Stomach (tissue), 9 donors: ENCODE data around the gene CPT1B. TPM values are rescaled to one million over a fixed set of nuclear protein-coding genes. Genes with fewer than 3 reads are reported as not detected.

Experiments used
- DNase-seq, 2 donors: peaks; one replicate each; pipeline versions ENCODE4 v3.0.0 to v3.0.0-alpha.2; 2013 to 2019
- H3K27ac ChIP-seq, 5 donors: fragments of 200-600 bp in 4 of 5; sonication (generic) in 4 of 5; one replicate each; pipeline ENCODE4 v1.5.1; 2013 to 2019; ENCODE audit warnings: mild to moderate bottlenecking in 1 of 5, moderate library complexity in 1 of 5
- H3K27me3 ChIP-seq, 3 donors: fragments of 200-600 bp; sonication (generic); one replicate each; pipeline ENCODE4 v1.5.1; 2017 to 2019; ENCODE audit warnings: mixed run types in 1 of 3
- H3K36me3 ChIP-seq, 4 donors: fragments of 200-600 bp; sonication (generic); 1 replicate in 3 of 4; 2 replicates in 1 of 4; pipeline ENCODE4 v1.5.1; 2016 to 2019
- H3K4me1 ChIP-seq, 4 donors: fragments of 200-600 bp; sonication (generic); one replicate each; pipeline ENCODE4 v1.5.1; 2016 to 2019
- H3K4me3 ChIP-seq, 4 donors: fragments of 200-600 bp; sonication (generic) in 3 of 4; one replicate each; pipeline ENCODE4 v1.5.1; 2016 to 2019; ENCODE audit warnings: mild to moderate bottlenecking in 1 of 4
- H3K9me3 ChIP-seq, 4 donors: fragments of 200-600 bp; sonication (generic); one replicate each; pipeline ENCODE4 v1.5.1; 2016 to 2019
- EP300 ChIP-seq: sonication (generic); formaldehyde crosslinking; IDR thresholded peaks from one replicate; pipeline ENCODE4 v1.6.1; 2017; ENCODE audit warnings: antibody characterized with exemption
- POLR2A ChIP-seq, 4 donors: fragments of 450-650 bp; IDR thresholded peaks; one replicate each; pipeline ENCODE4 v1.6.1; 2016; ENCODE audit warnings: antibody characterized with exemption in 4 of 4, control low read depth in 2 of 4, mild to moderate bottlenecking in 1 of 4, moderate library complexity in 1 of 4
- POLR2AphosphoS5 ChIP-seq, 3 donors: sonication (generic); formaldehyde crosslinking; IDR thresholded peaks; one replicate each; pipeline ENCODE4 v1.6.1; 2016; ENCODE audit warnings: antibody characterized with exemption in 3 of 3
- WGBS, 5 donors: extraction: QIAGEN DNeasy Blood & Tissue Kit in 3 of 5; methylation state at CpG; one replicate each; pipeline versions ENCODE4 v1.1.5 to v1.1.7; 2013 to 2018; 5-methylcytosine and 5-hydroxymethylcytosine counted together
- intact Hi-C: fragments of 100-400 bp; cut with DNase I; formaldehyde crosslinking; loops from one replicate; pipeline ENCODE4 v1.15.1; 2023; ENCODE audit warnings: low total_unique reads
- polyA plus RNA-seq, 3 donors: library from polyadenylated mRNA; stranded (reverse); fragments of 200-250 nt; gene quantifications; one replicate each; pipeline ENCODE4 v1.2.3, GENCODE V29; 2013
- total RNA-seq, 5 donors: library from RNA; depleted of rRNA; stranded (reverse); fragments of >200 nt; gene quantifications; one replicate each; pipeline versions ENCODE4 v1.1.0 to v1.2.3, GENCODE V29; 2014 to 2016
- TF ChIP-seq, protein P1 (sequence below), 7 experiments: fragments of 450-650 bp in 4 of 7; fragments of 200-600 bp in 3 of 7; sonication (generic) in 3 of 7; IDR thresholded peaks; one replicate each; pipeline ENCODE4 v1.5.1; 2016 to 2019; ENCODE audit warnings: antibody characterized with exemption in 7 of 7, control low read depth in 2 of 7, mild to moderate bottlenecking in 1 of 7
- donor health status: healthy with polysubstance abuse.
- donor health status: Bipolar disorder and iron deficiency.
- donor health status: healthy.

Gene CPT1B
- total and polyA plus RNA-seq, 8 donors, result 6.6 to 164 (median 21.0) TPM

- Histone ChIP-seq H3K27ac (peak within 1 kb of the TSS; percentile 78 to 94 (median 86)), H3K27me3 (no peaks in the 10 kb centered on the region), H3K4me3 (peak within 1 kb of the TSS; percentile 52 to 69 (median 62)), H3K36me3 (no peaks in the 10 kb centered on the region), H3K4me1 (peaks cover 8 to 18% (median 16%) of the 10 kb centered on the region in 4 donors), H3K9me3 (no peaks in the 10 kb centered on the region)
- DNase-seq, result peak; percentile 98 to 99
- TF ChIP-seq EP300 (no peak), POLR2A (IDR thresholded peaks at IDR 0.05) (peak in 2 of 4 donors; percentile 55 to 86), POLR2AphosphoS5 (IDR thresholded peaks at IDR 0.05) (peak; percentile 45 to 96 (median 96))
- TF ChIP-seq, protein P1, sequence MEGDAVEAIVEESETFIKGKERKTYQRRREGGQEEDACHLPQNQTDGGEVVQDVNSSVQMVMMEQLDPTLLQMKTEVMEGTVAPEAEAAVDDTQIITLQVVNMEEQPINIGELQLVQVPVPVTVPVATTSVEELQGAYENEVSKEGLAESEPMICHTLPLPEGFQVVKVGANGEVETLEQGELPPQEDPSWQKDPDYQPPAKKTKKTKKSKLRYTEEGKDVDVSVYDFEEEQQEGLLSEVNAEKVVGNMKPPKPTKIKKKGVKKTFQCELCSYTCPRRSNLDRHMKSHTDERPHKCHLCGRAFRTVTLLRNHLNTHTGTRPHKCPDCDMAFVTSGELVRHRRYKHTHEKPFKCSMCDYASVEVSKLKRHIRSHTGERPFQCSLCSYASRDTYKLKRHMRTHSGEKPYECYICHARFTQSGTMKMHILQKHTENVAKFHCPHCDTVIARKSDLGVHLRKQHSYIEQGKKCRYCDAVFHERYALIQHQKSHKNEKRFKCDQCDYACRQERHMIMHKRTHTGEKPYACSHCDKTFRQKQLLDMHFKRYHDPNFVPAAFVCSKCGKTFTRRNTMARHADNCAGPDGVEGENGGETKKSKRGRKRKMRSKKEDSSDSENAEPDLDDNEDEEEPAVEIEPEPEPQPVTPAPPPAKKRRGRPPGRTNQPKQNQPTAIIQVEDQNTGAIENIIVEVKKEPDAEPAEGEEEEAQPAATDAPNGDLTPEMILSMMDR (IDR thresholded peaks at IDR 0.05), result peak in 6 of 7 experiments; percentile 48 to 98 (median 94)
- intact Hi-C loops, result no loop called here
- 1 to 8% (median 2%) methylated on average over 31 to 56 of the region's 61 CpGs for WGBS, 5 donors
These were observed 15.5 kb downstream of the CPT1B start, which contains the start of gene SYCE3 for GRCh38 chr22:50562523-50563412. TSS of gene SYCE3 (minus strand) at chr22:50562919. CDS start at chr22:50556405, 6,514 bp downstream.

GRCh38 chr22:50561401-50562358 is 16.5 kb downstream of the CPT1B start:
- no peak for TF ChIP-seq POLR2AphosphoS5 (IDR thresholded peaks at IDR 0.05)
- no peak for TF ChIP-seq POLR2A (IDR thresholded peaks at IDR 0.05)
- TF ChIP-seq EP300, result no peak
- TF ChIP-seq, protein P1 (IDR thresholded peaks at IDR 0.05), result no peak
- no peak overlapping the region for H3K27ac ChIP-seq
- no peak for DNase-seq
- intact Hi-C loops, result no loop called here
- peaks cover 8 to 18% (median 16%) of the 10 kb centered on the region in 4 donors for H3K4me1 ChIP-seq
- no peaks in the 10 kb centered on the region for H3K9me3 ChIP-seq
- 60 to 72% (median 69%) methylated on average over 18 to 30 of the region's 34 CpGs for WGBS, 5 donors
- no peaks in the 10 kb centered on the region for H3K27me3 ChIP-seq
- no peaks in the 10 kb centered on the region for H3K36me3 ChIP-seq
- H3K4me3 ChIP-seq, result no peak overlapping the region

GRCh38 chr22:50560034-50560433 is 18.2 kb downstream of the CPT1B start:
- Histone ChIP-seq H3K9me3 (no peaks in the 10 kb centered on the region), H3K36me3 (no peaks in the 10 kb centered on the region), H3K27ac (no peak overlapping the region), H3K4me3 (no peak overlapping the region), H3K4me1 (peaks cover 8 to 18% (median 16%) of the 10 kb centered on the region in 4 donors), H3K27me3 (no peaks in the 10 kb centered on the region)
- intact Hi-C loops, result no loop called here
- no peak for TF ChIP-seq POLR2AphosphoS5 (IDR thresholded peaks at IDR 0.05)
- TF ChIP-seq POLR2A (IDR thresholded peaks at IDR 0.05), result no peak
- no peak for TF ChIP-seq EP300
- TF ChIP-seq, protein P1 (IDR thresholded peaks at IDR 0.05), result no peak
- DNase-seq, result no peak
- 82 to 90% (median 89%) methylated on average over 3 of the region's 3 CpGs for WGBS, 5 donors

DNA sequence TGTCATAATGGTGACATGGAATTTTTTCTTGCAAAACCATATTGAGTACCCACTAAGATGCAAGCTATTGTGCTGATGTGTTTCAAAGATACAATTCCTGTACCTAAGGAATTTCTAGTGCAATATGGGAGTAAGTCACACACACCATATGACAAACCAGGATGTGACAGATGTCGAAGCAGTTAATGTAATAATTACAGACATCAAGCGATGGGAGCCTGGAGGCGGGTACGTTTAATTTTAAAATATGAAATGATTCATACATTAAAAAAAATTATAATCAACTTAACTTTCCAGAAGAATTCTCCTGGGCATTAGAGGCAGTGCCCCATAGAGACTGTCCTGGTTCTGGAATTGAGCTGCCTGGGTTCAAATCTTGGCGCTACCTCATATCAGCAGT is 21.5 kb downstream of the CPT1B start:
- Histone ChIP-seq H3K4me3 (no peak overlapping the region), H3K36me3 (no peaks in the 10 kb centered on the region), H3K9me3 (no peaks in the 10 kb centered on the region), H3K4me1 (no peaks in the 10 kb centered on the region), H3K27ac (no peak overlapping the region), H3K27me3 (no peaks in the 10 kb centered on the region)
- 84 to 92% (median 88%) methylated on average over 5 of the region's 5 CpGs for WGBS, 5 donors
- no peak for DNase-seq
- no peak for TF ChIP-seq EP300
- TF ChIP-seq POLR2A (IDR thresholded peaks at IDR 0.05), result no peak
- TF ChIP-seq, protein P1 (IDR thresholded peaks at IDR 0.05), result no peak
- TF ChIP-seq POLR2AphosphoS5 (IDR thresholded peaks at IDR 0.05), result no peak
- intact Hi-C loops, result loop anchor here (10.0 kb wide), 1 partner anchor 58 kb away; no protein-coding TSS in a partner anchor
